Trophoblast cell (in vitro differentiated cells and primary cell): ENCODE results near the gene MRTFB. TPM values are rescaled to one million over a fixed set of nuclear protein-coding genes. Genes with fewer than 3 reads are reported as not detected.
A peak's percentile ranks its signal among the peaks of the same experiment; 100 is the strongest.
"Not testable (repeated sequence)": the region's sequence is repeated elsewhere in the genome, so short reads cannot be mapped to it uniquely, and the experiment has no call there.

Experiments used
- DNase-seq, 2 donors: peaks; one replicate each; pipeline ENCODE4 v3.0.0-alpha.2; 2016
- H2AFZ ChIP-seq: 2 replicates; pipeline ENCODE4 v1.6.1; 2013; ENCODE audit warnings: low read length, moderate library complexity, mild to moderate bottlenecking; ENCODE audit not compliant: insufficient read depth, poor library complexity
- H2AK5ac ChIP-seq: 2 replicates; pipeline ENCODE4 v1.6.1; 2013; ENCODE audit warnings: mild to moderate bottlenecking, low read length
- H2BK120ac ChIP-seq: 2 replicates; pipeline ENCODE4 v1.6.1; 2013; ENCODE audit warnings: low read length, mild to moderate bottlenecking, moderate library complexity; ENCODE audit not compliant: insufficient read depth, poor library complexity
- H2BK12ac ChIP-seq: 2 replicates; pipeline ENCODE4 v1.6.1; 2013; ENCODE audit warnings: mild to moderate bottlenecking, low read length, moderate library complexity
- H2BK5ac ChIP-seq: 2 replicates; pipeline ENCODE4 v1.6.1; 2013; ENCODE audit warnings: low read length, low read depth, moderate library complexity, mild to moderate bottlenecking; ENCODE audit not compliant: poor library complexity
- H3K14ac ChIP-seq: 2 replicates; pipeline ENCODE4 v1.6.1; 2013; ENCODE audit warnings: mild to moderate bottlenecking, low read length
- H3K18ac ChIP-seq: 2 replicates; pipeline ENCODE4 v1.6.1; 2013; ENCODE audit warnings: mild to moderate bottlenecking, low read length
- H3K23ac ChIP-seq: 2 replicates; pipeline ENCODE4 v1.6.1; 2013; ENCODE audit warnings: low read length
- H3K27ac ChIP-seq: 2 replicates; pipeline ENCODE4 v1.5.1; 2013; ENCODE audit warnings: low read depth, mild to moderate bottlenecking, inconsistent platforms, low read length, moderate library complexity
- H3K27me3 ChIP-seq: 2 replicates; pipeline ENCODE4 v1.6.1; 2013; ENCODE audit warnings: inconsistent platforms, mild to moderate bottlenecking, low read length, moderate library complexity; ENCODE audit not compliant: insufficient read depth
- H3K36me3 ChIP-seq, 2 experiments: 1 replicate in 1 of 2; 2 replicates in 1 of 2; pipeline ENCODE4 v1.6.1; 2013; ENCODE audit warnings: low read length in 2 of 2, mild to moderate bottlenecking in 2 of 2, moderate library complexity in 1 of 2; ENCODE audit not compliant: insufficient read depth in 2 of 2, control insufficient read depth in 1 of 2
- H3K4ac ChIP-seq: 2 replicates; pipeline ENCODE4 v1.6.1; 2013; ENCODE audit warnings: low read depth, mild to moderate bottlenecking, low read length, moderate library complexity
- H3K4me1 ChIP-seq, 2 experiments: 1 replicate in 1 of 2; 2 replicates in 1 of 2; pipeline ENCODE4 v1.6.1; 2013; ENCODE audit warnings: low read length in 2 of 2, mild to moderate bottlenecking in 2 of 2, moderate library complexity in 1 of 2; ENCODE audit not compliant: insufficient read depth in 2 of 2, control insufficient read depth in 1 of 2
- H3K4me2 ChIP-seq: 2 replicates; pipeline ENCODE4 v1.6.1; 2013; ENCODE audit warnings: inconsistent platforms, mild to moderate bottlenecking, low read length, moderate library complexity
- H3K4me3 ChIP-seq: 2 replicates; pipeline ENCODE4 v1.5.1; 2013; ENCODE audit warnings: mild to moderate bottlenecking, low read depth, low read length, inconsistent platforms
- H3K79me1 ChIP-seq: one replicate; pipeline ENCODE4 v1.6.1; 2013; ENCODE audit warnings: low read length
- H3K79me2 ChIP-seq: 2 replicates; pipeline ENCODE4 v1.6.1; 2013; ENCODE audit warnings: low read length, mild to moderate bottlenecking; ENCODE audit not compliant: control insufficient read depth, insufficient read depth, poor library complexity
- H3K9ac ChIP-seq: 2 replicates; pipeline ENCODE4 v1.6.1; 2013; ENCODE audit warnings: mild to moderate bottlenecking, low read length
- H3K9me3 ChIP-seq: 2 replicates; pipeline ENCODE4 v1.6.1; 2013; ENCODE audit warnings: low read depth, mild to moderate bottlenecking, control low read depth, inconsistent platforms, low read length; ENCODE audit not compliant: insufficient read depth
- H4K12ac ChIP-seq: 2 replicates; pipeline ENCODE4 v1.6.1; 2013; ENCODE audit warnings: low read depth, mild to moderate bottlenecking, low read length, moderate library complexity
- H4K8ac ChIP-seq: 2 replicates; pipeline ENCODE4 v1.6.1; 2013; ENCODE audit warnings: low read depth, mild to moderate bottlenecking, low read length, moderate library complexity
- H4K91ac ChIP-seq: one replicate; pipeline ENCODE4 v1.6.1; 2013; ENCODE audit warnings: low read depth, mild to moderate bottlenecking, low read length, moderate library complexity
- WGBS: extraction: QIAGEN DNeasy Blood & Tissue Kit; methylation state at CpG from one replicate; pipeline ENCODE4 v1.1.7; 2013; ENCODE audit warnings: missing lambda C conversion rate; ENCODE audit not compliant: insufficient read length, insufficient coverage; ENCODE audit errors: extremely low coverage; 5-methylcytosine and 5-hydroxymethylcytosine counted together
- polyA plus RNA-seq: library from polyadenylated mRNA; stranded (reverse); fragments of 200-250 nt; gene quantifications from 2 replicates; pipeline ENCODE4 v1.2.3, GENCODE V29; 2013

The MRTFB gene, protein sequence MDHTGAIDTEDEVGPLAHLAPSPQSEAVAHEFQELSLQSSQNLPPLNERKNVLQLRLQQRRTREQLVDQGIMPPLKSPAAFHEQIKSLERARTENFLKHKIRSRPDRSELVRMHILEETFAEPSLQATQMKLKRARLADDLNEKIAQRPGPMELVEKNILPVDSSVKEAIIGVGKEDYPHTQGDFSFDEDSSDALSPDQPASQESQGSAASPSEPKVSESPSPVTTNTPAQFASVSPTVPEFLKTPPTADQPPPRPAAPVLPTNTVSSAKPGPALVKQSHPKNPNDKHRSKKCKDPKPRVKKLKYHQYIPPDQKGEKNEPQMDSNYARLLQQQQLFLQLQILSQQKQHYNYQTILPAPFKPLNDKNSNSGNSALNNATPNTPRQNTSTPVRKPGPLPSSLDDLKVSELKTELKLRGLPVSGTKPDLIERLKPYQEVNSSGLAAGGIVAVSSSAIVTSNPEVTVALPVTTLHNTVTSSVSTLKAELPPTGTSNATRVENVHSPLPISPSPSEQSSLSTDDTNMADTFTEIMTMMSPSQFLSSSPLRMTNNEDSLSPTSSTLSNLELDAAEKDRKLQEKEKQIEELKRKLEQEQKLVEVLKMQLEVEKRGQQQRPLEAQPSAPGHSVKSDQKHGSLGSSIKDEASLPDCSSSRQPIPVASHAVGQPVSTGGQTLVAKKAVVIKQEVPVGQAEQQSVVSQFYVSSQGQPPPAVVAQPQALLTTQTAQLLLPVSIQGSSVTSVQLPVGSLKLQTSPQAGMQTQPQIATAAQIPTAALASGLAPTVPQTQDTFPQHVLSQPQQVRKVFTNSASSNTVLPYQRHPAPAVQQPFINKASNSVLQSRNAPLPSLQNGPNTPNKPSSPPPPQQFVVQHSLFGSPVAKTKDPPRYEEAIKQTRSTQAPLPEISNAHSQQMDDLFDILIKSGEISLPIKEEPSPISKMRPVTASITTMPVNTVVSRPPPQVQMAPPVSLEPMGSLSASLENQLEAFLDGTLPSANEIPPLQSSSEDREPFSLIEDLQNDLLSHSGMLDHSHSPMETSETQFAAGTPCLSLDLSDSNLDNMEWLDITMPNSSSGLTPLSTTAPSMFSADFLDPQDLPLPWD
- polyA plus RNA-seq = 16.1 and 17.0 TPM in 2 replicates

DNA sequence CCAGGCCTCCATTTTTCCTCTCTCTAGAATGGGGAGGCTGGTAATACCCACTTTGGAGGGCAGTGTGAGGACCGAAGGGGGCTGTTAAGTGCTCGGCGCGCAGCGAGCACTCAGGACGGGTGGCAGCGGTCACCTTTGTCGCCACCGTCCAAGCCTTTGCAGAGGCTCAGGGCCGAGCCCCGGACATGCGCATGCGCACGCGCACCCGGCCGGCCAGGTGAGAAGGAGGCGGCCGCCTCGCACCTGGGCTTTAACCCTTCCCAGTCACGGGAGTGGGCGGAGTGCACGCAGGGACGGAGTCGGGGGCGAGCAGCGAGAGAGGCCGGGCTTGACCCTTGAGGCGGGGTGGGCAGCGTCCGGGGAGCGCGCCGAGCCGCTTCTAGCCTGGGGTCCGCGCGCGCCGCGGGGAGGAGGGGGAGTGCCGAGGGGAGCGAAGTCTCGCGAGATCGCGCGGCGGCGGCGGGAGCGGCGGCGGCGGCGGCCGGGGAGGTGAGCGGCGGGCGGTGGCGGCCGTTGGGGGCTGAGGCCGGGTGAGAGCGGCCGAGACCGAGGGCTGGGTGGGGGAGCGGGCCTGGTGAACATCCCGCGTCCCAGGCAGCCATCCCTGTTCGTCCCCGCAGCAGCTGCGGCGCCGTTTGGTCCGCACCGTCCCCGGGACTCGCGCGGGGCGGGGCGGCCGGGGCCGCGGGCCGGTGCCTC is at the start of gene MRTFB:
Gene MRTFB (plus strand): TSS at position 443 of the 699 bp plus-strand sequence. CDS start 69,288 bp downstream, outside the sequence.
- Histone ChIP-seq H2BK120ac (peak within 1 kb of the TSS; percentile 90), H3K4ac (peak within 1 kb of the TSS; percentile 98), H3K27me3 (no peaks in the 10 kb centered on the region), H4K91ac (peak within 1 kb of the TSS; percentile 87), H3K4me2 (peak within 1 kb of the TSS; percentile 97), H3K9ac (peak within 1 kb of the TSS; percentile 93), H3K14ac (peak within 1 kb of the TSS; percentile 91), H3K23ac (no peak within 1 kb of the TSS), H4K12ac (peak within 1 kb of the TSS; percentile 95), H3K4me1 (peaks cover 4 to 7% of the 10 kb centered on the region in 2 experiments), H3K18ac (peak within 1 kb of the TSS; percentile 77), H3K4me3 (peak within 1 kb of the TSS; percentile 94), H2BK5ac (peak within 1 kb of the TSS; percentile 85), H4K8ac (peak within 1 kb of the TSS; percentile 93), H2AK5ac (peak within 1 kb of the TSS; percentile 92), H3K79me2 (peaks cover 14% of the 10 kb centered on the region), H3K9me3 (no peaks in the 10 kb centered on the region), H3K27ac (peak within 1 kb of the TSS; percentile 79), H2BK12ac (peak within 1 kb of the TSS; percentile 45), H2AFZ (peak within 1 kb of the TSS; percentile 98), H3K79me1 (peaks cover 16% of the 10 kb centered on the region), H3K36me3 (peaks cover 2 to 3% of the 10 kb centered on the region in 2 experiments)
- DNase-seq = peak; percentile 78 to 90
- no CpG with 5 or more reads among the region's 86 CpGs for WGBS

DNA sequence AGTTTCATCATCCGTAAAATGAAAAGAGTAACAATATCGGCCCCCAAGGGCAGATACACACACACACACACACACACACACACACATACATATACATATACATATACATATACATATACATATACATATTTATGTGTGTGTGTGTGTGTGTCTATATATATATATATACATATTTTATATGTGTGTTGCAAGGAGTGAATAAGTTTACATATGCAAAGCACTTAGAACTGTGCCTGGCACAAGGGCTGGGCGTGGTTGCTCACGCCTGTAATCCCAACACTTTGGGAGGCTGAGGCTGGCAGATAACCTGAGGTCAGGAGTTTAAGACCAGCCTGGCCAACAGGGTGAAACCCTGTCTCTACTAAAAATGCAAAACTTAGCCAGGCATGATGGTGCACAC is 47.6 kb upstream of the MRTFB start:
- not testable (repeated sequence) for H2BK12ac ChIP-seq, H3K36me3 ChIP-seq, H3K9ac ChIP-seq, H3K27ac ChIP-seq, H3K9me3 ChIP-seq, H3K79me1 ChIP-seq, H3K4ac ChIP-seq, H3K18ac ChIP-seq, H2AK5ac ChIP-seq, H3K79me2 ChIP-seq, DNase-seq, H2AFZ ChIP-seq, H3K14ac ChIP-seq, H4K12ac ChIP-seq, H2BK120ac ChIP-seq, H3K4me1 ChIP-seq, H4K8ac ChIP-seq, H3K4me2 ChIP-seq, H3K23ac ChIP-seq, H4K91ac ChIP-seq, H3K4me3 ChIP-seq, H3K27me3 ChIP-seq, H2BK5ac ChIP-seq
- WGBS = no CpG with 5 or more reads among the region's 4 CpGs

DNA sequence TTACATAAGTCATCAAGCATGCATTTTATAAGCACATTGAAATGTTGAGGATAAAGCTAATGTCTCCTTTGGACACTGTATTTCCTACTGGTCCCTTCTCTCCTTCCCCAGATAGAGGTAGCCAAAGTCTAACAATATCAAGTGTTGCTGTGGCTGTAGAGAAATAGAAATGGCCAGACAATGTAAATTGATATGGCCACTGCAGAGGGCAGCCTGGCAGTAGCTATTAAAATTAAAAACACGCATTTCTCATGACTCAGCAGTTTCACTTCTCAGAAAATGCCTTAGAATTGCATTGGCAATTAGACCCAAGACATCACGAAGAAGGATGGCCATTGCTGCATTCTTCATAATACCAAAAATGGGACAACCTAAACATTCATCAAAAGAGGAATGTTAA is 46.8 kb upstream of the MRTFB start:
- no peak overlapping the region for H2AFZ ChIP-seq
- no peak overlapping the region for H3K4ac ChIP-seq
- H2BK5ac ChIP-seq = no peak overlapping the region
- H4K91ac ChIP-seq = no peak overlapping the region
- H3K27me3 ChIP-seq = no peaks in the 10 kb centered on the region
- H2AK5ac ChIP-seq = no peak overlapping the region
- H4K12ac ChIP-seq = no peak overlapping the region
- WGBS = no CpG with 5 or more reads among the region's 2 CpGs
- no peak for DNase-seq
- no peak overlapping the region for H3K4me3 ChIP-seq
- H3K79me2 ChIP-seq = no peaks in the 10 kb centered on the region
- no peak overlapping the region for H3K4me2 ChIP-seq
- H3K27ac ChIP-seq = no peak overlapping the region
- no peak overlapping the region for H3K9ac ChIP-seq
- no peak overlapping the region for H3K14ac ChIP-seq
- H3K4me1 ChIP-seq = no peaks in the 10 kb centered on the region
- H3K36me3 ChIP-seq = no peaks in the 10 kb centered on the region
- no peaks in the 10 kb centered on the region for H3K9me3 ChIP-seq
- no peak overlapping the region for H3K23ac ChIP-seq
- H2BK12ac ChIP-seq = no peak overlapping the region
- no peak overlapping the region for H2BK120ac ChIP-seq
- H4K8ac ChIP-seq = no peak overlapping the region
- H3K79me1 ChIP-seq = no peaks in the 10 kb centered on the region
- H3K18ac ChIP-seq = no peak overlapping the region
